CD4-positive, alpha-beta memory T cell (primary cell): ENCODE results near the gene DENND6B. TPM values are rescaled to one million over a fixed set of nuclear protein-coding genes. Genes with fewer than 3 reads are reported as not detected.
"Not testable (repeated sequence)": the region's sequence is repeated elsewhere in the genome, so short reads cannot be mapped to it uniquely, and the experiment has no call there.

Experiments
- CTCF ChIA-PET: fragments of 350-600 bp; sonication (Branson Sonifier 250); formaldehyde crosslinking; loops from one replicate; lab custom pipeline; 2021; ENCODE audit warnings: inconsistent platforms; ENCODE audit not compliant: partially characterized antibody; lab: Charles Lee
- POLR2A ChIA-PET: fragments of 350-600 bp; sonication (Branson Sonifier 250); formaldehyde crosslinking; loops from one replicate; lab custom pipeline; 2021; ENCODE audit not compliant: partially characterized antibody; lab: Charles Lee
- DNase-seq, 5 donors: peaks; one replicate each; pipeline versions ENCODE4 v3.0.0 to v3.0.0-alpha.2; 2020 to 2022; ENCODE audit warnings: mixed read lengths in 1 of 5
- H3K27ac ChIP-seq: one replicate; pipeline ENCODE4 v1.7.0; 2013; ENCODE audit warnings: low read depth, low read length
- H3K27me3 ChIP-seq: 2 replicates; pipeline ENCODE4 v1.7.0; 2013; ENCODE audit warnings: mild to moderate bottlenecking, low read length, moderate library complexity; ENCODE audit not compliant: insufficient read depth
- H3K36me3 ChIP-seq: 2 replicates; pipeline ENCODE4 v1.7.0; 2013; ENCODE audit warnings: mild to moderate bottlenecking, low read length, moderate library complexity; ENCODE audit not compliant: insufficient read depth
- H3K4me1 ChIP-seq: 2 replicates; pipeline ENCODE4 v1.7.0; 2013; ENCODE audit warnings: mild to moderate bottlenecking, low read length, moderate library complexity; ENCODE audit not compliant: insufficient read depth
- H3K4me3 ChIP-seq, 2 donors: one replicate each; pipeline ENCODE4 v1.7.0; 2013; ENCODE audit warnings: low read length in 2 of 2, mild to moderate bottlenecking in 1 of 2
- H3K9me3 ChIP-seq, 2 donors: one replicate each; pipeline ENCODE4 v1.7.0; 2013; ENCODE audit warnings: low read length in 2 of 2, control low read depth in 1 of 2; ENCODE audit not compliant: control insufficient read depth in 1 of 2
- H3K27ac Mint-ChIP-seq, 7 donors: one replicate each; pipeline ENCODE4 v1.8.0; 2020 to 2021; ENCODE audit warnings: mixed read lengths in 7 of 7, mild to moderate bottlenecking in 6 of 7, inconsistent platforms in 3 of 7, moderate library complexity in 3 of 7
- H3K27me3 Mint-ChIP-seq, 2 donors: one replicate each; pipeline ENCODE4 v1.8.0; 2020 to 2021; ENCODE audit warnings: mixed read lengths in 2 of 2
- H3K36me3 Mint-ChIP-seq, 2 donors: one replicate each; pipeline ENCODE4 v1.8.0; 2020 to 2021; ENCODE audit warnings: mixed read lengths in 2 of 2, inconsistent platforms in 1 of 2, mild to moderate bottlenecking in 1 of 2
- H3K4me1 Mint-ChIP-seq, 4 donors: one replicate each; pipeline ENCODE4 v1.8.0; 2020 to 2021; ENCODE audit warnings: mixed read lengths in 4 of 4, mild to moderate bottlenecking in 1 of 4
- H3K4me3 Mint-ChIP-seq, 8 donors: one replicate each; pipeline ENCODE4 v1.8.0; 2020 to 2021; ENCODE audit warnings: mixed read lengths in 8 of 8, mild to moderate bottlenecking in 7 of 8, moderate library complexity in 6 of 8, inconsistent platforms in 3 of 8
- H3K9me3 Mint-ChIP-seq, 8 donors: one replicate each; pipeline ENCODE4 v1.8.0; 2020 to 2021; ENCODE audit warnings: mixed read lengths in 8 of 8, mild to moderate bottlenecking in 5 of 8, inconsistent platforms in 3 of 8, moderate library complexity in 1 of 8
- intact Hi-C: fragments of 100-400 bp; cut with micrococcal nuclease; formaldehyde crosslinking; loops from one replicate; pipeline ENCODE4 v1.15.1; 2023
- polyA plus RNA-seq, 2 donors: library from polyadenylated mRNA; unstranded; fragments of 300-500 nt; fragmentation: Illumina TruSeq; gene quantifications; one replicate each; pipeline ENCODE4 v1.2.3, GENCODE V29; 2021
- total RNA-seq, 2 experiments: library from RNA; stranded (reverse); gene quantifications; one replicate each; pipeline ENCODE4 v1.2.3, GENCODE V29; 2021

Gene DENND6B, protein sequence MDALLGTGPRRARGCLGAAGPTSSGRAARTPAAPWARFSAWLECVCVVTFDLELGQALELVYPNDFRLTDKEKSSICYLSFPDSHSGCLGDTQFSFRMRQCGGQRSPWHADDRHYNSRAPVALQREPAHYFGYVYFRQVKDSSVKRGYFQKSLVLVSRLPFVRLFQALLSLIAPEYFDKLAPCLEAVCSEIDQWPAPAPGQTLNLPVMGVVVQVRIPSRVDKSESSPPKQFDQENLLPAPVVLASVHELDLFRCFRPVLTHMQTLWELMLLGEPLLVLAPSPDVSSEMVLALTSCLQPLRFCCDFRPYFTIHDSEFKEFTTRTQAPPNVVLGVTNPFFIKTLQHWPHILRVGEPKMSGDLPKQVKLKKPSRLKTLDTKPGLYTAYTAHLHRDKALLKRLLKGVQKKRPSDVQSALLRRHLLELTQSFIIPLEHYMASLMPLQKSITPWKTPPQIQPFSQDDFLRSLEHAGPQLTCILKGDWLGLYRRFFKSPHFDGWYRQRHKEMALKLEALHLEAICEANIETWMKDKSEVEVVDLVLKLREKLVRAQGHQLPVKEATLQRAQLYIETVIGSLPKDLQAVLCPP
- total RNA-seq (1 to 10 TPM; 1.5 to 2.4 TPM), polyA plus RNA-seq (under 1 TPM; 0.22 to 0.36 TPM)

GRCh38 chr22:50326956-50327710 lies at the start of gene DENND6B:
DENND6B (minus strand) TSS chr22:50327012; CDS start chr22:50326988, 24 bp downstream.
- H3K36me3 ChIP-seq, result no peaks in the 10 kb centered on the region
- H3K9me3 ChIP-seq, result no peaks in the 10 kb centered on the region
- no peaks in the 10 kb centered on the region for H3K27me3 ChIP-seq
- peak within 1 kb of the TSS; percentile 77 to 87 (median 86) for H3K4me3 Mint-ChIP-seq
- H3K27me3 Mint-ChIP-seq, result peaks cover 0 to 4% of the 10 kb centered on the region in 2 donors
- peak; percentile 51 to 73 (median 60) for DNase-seq
- peak within 1 kb of the TSS; percentile 51 for H3K27ac ChIP-seq
- H3K4me1 ChIP-seq, result peaks cover 9% of the 10 kb centered on the region
- H3K9me3 Mint-ChIP-seq, result no peaks in the 10 kb centered on the region
- no peaks in the 10 kb centered on the region for H3K36me3 Mint-ChIP-seq
- CTCF ChIA-PET, result interaction anchor here (0.8 to 4.1 kb wide), 10 partner anchors 10 to 86 kb away, joined by 3 to 22 read pairs (median 10); partner anchors contain the start of gene HDAC10
- peak within 1 kb of the TSS; percentile 41 to 82 (median 66) for H3K27ac Mint-ChIP-seq
- H3K4me1 Mint-ChIP-seq, result peaks cover 5 to 14% (median 9%) of the 10 kb centered on the region in 4 donors
- peak within 1 kb of the TSS; percentile 2 to 55 for H3K4me3 ChIP-seq
- intact Hi-C loops, result loop anchor here (1.0 to 2.0 kb wide), 7 partner anchors 15 to 178 kb away; partner anchors contain the start of genes MAPK11 and PLXNB2
- POLR2A ChIA-PET, result interaction anchor here (1.1 to 2.5 kb wide), 6 partner anchors 12 to 294 kb away, joined by 3 to 12 read pairs (median 4); partner anchors contain the start of genes HDAC10 and TUBGCP6

- Mint-ChIP-seq H3K9me3 (no peaks in the 10 kb centered on the region), H3K36me3 (peaks cover 26 to 28% of the 10 kb centered on the region in 2 donors), H3K4me1 (peaks cover 0 to 7% (median 6%) of the 10 kb centered on the region in 4 donors), H3K27ac (peak overlapping the region in 6 of 7 donors; percentile 8 to 74 (median 72)), H3K27me3 (no peaks in the 10 kb centered on the region), H3K4me3 (peak overlapping the region in 1 of 8 donors; percentile 20)
- H3K4me3 ChIP-seq, result no peak overlapping the region
- ChIA-PET CTCF (interaction anchor here (0.7 kb wide), 1 partner anchor 612 kb away, joined by 4 read pairs; no protein-coding TSS in a partner anchor), POLR2A (interaction anchor here (1.7 kb wide), 1 partner anchor 10 kb away, joined by 3 read pairs; no protein-coding TSS in a partner anchor)
- no peak overlapping the region for H3K27ac ChIP-seq
- no peaks in the 10 kb centered on the region for H3K27me3 ChIP-seq
- no peak for DNase-seq
- peaks cover 14% of the 10 kb centered on the region for H3K36me3 ChIP-seq
- no peaks in the 10 kb centered on the region for H3K9me3 ChIP-seq
- intact Hi-C loops, result no loop called here
- H3K4me1 ChIP-seq, result peaks cover 6% of the 10 kb centered on the region
These were observed 49.4 kb upstream of the DENND6B start for GRCh38 chr22:50376085-50376651.

DNA sequence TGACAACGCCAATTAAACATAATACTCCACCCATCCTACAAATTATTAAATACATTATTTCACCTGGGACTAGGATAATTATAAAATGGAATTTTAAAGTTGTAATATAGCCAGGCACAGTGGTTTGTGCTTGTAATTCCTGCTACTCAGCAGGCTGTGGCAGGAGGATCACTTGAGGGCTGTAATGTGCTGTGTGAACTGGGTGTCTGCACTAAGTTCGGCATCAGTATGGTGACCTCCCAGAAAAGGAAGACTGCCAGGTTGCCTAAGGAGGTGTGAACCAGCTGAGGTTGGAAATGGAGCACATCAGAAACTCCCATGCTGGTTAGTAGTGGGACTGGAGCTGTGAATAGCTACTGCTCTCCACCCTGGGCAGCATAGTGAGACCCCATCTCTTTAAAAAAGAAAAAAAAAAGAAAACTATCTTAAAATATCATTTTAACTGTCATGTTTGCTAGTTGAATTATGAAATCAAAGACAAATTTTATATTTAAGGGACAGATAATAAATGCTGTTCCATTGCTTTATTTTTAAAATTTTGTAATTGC lies 44.4 kb upstream of the DENND6B start:
- ChIA-PET CTCF (no interaction called here), POLR2A (no interaction called here)
- no peak overlapping the region for H3K4me3 ChIP-seq
- intact Hi-C loops, result no loop called here
- no peak overlapping the region for H3K4me3 Mint-ChIP-seq
- peaks cover 12 to 29% of the 10 kb centered on the region in 2 donors for H3K36me3 Mint-ChIP-seq
- peaks cover 14% of the 10 kb centered on the region for H3K36me3 ChIP-seq
- H3K9me3 ChIP-seq, result no peaks in the 10 kb centered on the region
- no peaks in the 10 kb centered on the region for H3K9me3 Mint-ChIP-seq
- H3K4me1 ChIP-seq, result peaks cover 4% of the 10 kb centered on the region
- DNase-seq, result no peak
- no peak overlapping the region for H3K27ac Mint-ChIP-seq
- no peak overlapping the region for H3K27ac ChIP-seq
- H3K27me3 Mint-ChIP-seq, result no peaks in the 10 kb centered on the region
- H3K27me3 ChIP-seq, result no peaks in the 10 kb centered on the region
- peaks cover 7 to 24% (median 10%) of the 10 kb centered on the region in 4 donors for H3K4me1 Mint-ChIP-seq

DNA sequence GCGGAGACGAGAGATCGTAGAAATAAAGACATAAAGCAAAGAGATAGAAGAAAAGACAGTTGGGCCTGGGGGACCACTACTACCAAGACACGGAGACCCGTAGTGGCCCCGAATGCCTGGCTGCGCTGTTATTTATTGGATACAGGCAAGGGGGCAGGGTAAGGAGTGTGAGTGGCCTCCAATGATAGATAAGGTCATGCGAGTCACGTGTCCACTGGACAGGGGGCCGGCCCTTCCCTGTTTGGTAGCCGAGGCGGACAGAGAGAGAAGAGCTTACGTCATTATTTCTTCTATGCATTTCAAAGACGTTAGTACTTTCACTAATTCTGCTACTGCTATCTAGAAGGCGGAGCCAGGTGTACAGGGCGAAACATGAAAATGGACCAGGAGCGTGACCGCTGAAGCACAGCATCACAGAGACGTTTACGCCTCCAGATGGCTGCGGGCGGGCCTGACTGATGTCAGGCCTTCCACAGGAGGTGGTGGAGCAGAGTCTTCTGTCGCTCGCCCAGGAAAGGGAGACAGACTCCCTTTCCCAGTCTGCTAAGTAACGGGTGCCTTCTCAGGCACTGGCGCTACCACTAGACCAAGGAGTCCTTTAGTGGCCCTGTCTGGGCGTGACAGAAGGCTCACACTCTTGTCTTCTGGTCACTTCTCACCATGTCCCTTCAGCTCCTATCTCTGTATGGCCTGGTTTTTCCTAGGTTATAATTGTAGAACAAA lies 41.1 kb upstream of the DENND6B start:
- Mint-ChIP-seq H3K27ac (peak overlapping the region in 1 of 7 donors; percentile 25), H3K4me3 (no peak overlapping the region), H3K9me3 (peaks cover 0 to 2% (median 0%) of the 10 kb centered on the region in 8 donors), H3K27me3 (no peaks in the 10 kb centered on the region), H3K4me1 (peaks cover 14 to 34% (median 19%) of the 10 kb centered on the region in 4 donors), H3K36me3 (peaks cover 8 to 16% of the 10 kb centered on the region in 2 donors)
- Histone ChIP-seq H3K36me3 (no peaks in the 10 kb centered on the region), H3K9me3 (no peaks in the 10 kb centered on the region), H3K4me1 (no peaks in the 10 kb centered on the region), H3K27ac (no peak overlapping the region), H3K27me3 (no peaks in the 10 kb centered on the region), H3K4me3 (no peak overlapping the region)
- no peak for DNase-seq
- intact Hi-C loops, result no loop called here
- POLR2A ChIA-PET, result no interaction called here
- CTCF ChIA-PET, result interaction anchor here (0.6 to 1.3 kb wide), 3 partner anchors 10 to 102 kb away, joined by 3 read pairs; no protein-coding TSS in a partner anchor

- H3K9me3 Mint-ChIP-seq, POLR2A ChIA-PET, CTCF ChIA-PET, H3K27me3 ChIP-seq, H3K4me3 ChIP-seq, DNase-seq, H3K4me3 Mint-ChIP-seq, H3K27ac Mint-ChIP-seq, H3K27ac ChIP-seq, H3K9me3 ChIP-seq, intact Hi-C loops, H3K27me3 Mint-ChIP-seq: not testable (repeated sequence)
- peaks cover 21% of the 10 kb centered on the region for H3K4me1 ChIP-seq
- Mint-ChIP-seq H3K4me1 (peaks cover 30 to 62% (median 40%) of the 10 kb centered on the region in 4 donors), H3K36me3 (peaks cover 17 to 28% of the 10 kb centered on the region in 2 donors)
- H3K36me3 ChIP-seq, result peaks cover 15% of the 10 kb centered on the region
These were observed 37.0 kb upstream of the DENND6B start for GRCh38 chr22:50363803-50364194.

GRCh38 chr22:50363166-50363802 lies 36.5 kb upstream of the DENND6B start:
- Histone ChIP-seq H3K27ac (no peak overlapping the region), H3K9me3 (no peaks in the 10 kb centered on the region), H3K4me1 (peaks cover 21% of the 10 kb centered on the region), H3K27me3 (no peaks in the 10 kb centered on the region), H3K36me3 (peaks cover 15% of the 10 kb centered on the region), H3K4me3 (no peak overlapping the region)
- H3K27me3 Mint-ChIP-seq, result no peaks in the 10 kb centered on the region
- H3K9me3 Mint-ChIP-seq, result peaks cover 0 to 2% (median 0%) of the 10 kb centered on the region in 8 donors
- peaks cover 17 to 31% of the 10 kb centered on the region in 2 donors for H3K36me3 Mint-ChIP-seq
- H3K4me1 Mint-ChIP-seq, result peaks cover 31 to 66% (median 41%) of the 10 kb centered on the region in 4 donors
- peak overlapping the region in 2 of 8 donors; percentile 39 to 43 for H3K4me3 Mint-ChIP-seq
- intact Hi-C loops, result no loop called here
- H3K27ac Mint-ChIP-seq, result peak overlapping the region in 5 of 7 donors; percentile 38 to 79 (median 71)
- DNase-seq, result no peak
- POLR2A ChIA-PET, result no interaction called here
- CTCF ChIA-PET, result no interaction called here
